Activated CD8-positive, alpha-beta memory T cell treated with anti-CD3 and anti-CD28 coated beads for 48 hours (primary cell): ENCODE measurements around the gene DCAF7.

Source experiments
- DNase-seq, 3 experiments: peaks; one replicate each; pipeline ENCODE4 v3.0.0-alpha.2; 2020; ENCODE audit warnings: low read depth in 2 of 3, low spot score in 2 of 3

DCAF7 gene

GRCh38 chr17:63543822-63544420 lies 6.4 kb upstream of the DCAF7 start:
- DNase-seq: no peak

GRCh38 chr17:63544467-63545301 lies 5.6 kb upstream of the DCAF7 start:
- DNase-seq: no peak

- no peak for DNase-seq
These were observed 3.8 kb upstream of the DCAF7 start for GRCh38 chr17:63546308-63547082.

- DNase-seq: no peak
These were observed 3.2 kb upstream of the DCAF7 start for GRCh38 chr17:63547083-63547523.

- peak in 1 of 3 experiments; percentile 10 for DNase-seq
These were observed 860 bp upstream of the DCAF7 start for GRCh38 chr17:63549289-63549945.

- DNase-seq: no peak
These were observed 751 bp downstream of the DCAF7 start for GRCh38 chr17:63550817-63551639.

GRCh38 chr17:63552211-63552610 lies 1.9 kb downstream of the DCAF7 start:
- no peak for DNase-seq

GRCh38 chr17:63555500-63556156 lies 5.4 kb downstream of the DCAF7 start:
- DNase-seq: no peak

GRCh38 chr17:63557416-63557815 lies 7.1 kb downstream of the DCAF7 start:
- DNase-seq: no peak

- no peak for DNase-seq
These were observed 8.2 kb downstream of the DCAF7 start for GRCh38 chr17:63558441-63558840.

- DNase-seq: no peak
These were observed 11.5 kb downstream of the DCAF7 start for GRCh38 chr17:63561819-63562218.

GRCh38 chr17:63563339-63563738 lies 13.1 kb downstream of the DCAF7 start:
- no peak for DNase-seq

GRCh38 chr17:63564562-63564961 lies 14.3 kb downstream of the DCAF7 start:
- no peak for DNase-seq

GRCh38 chr17:63567229-63567628 lies 17.0 kb downstream of the DCAF7 start:
- no peak for DNase-seq

- no peak for DNase-seq
These were observed 18.3 kb downstream of the DCAF7 start for GRCh38 chr17:63568563-63568962.

- DNase-seq: no peak
These were observed 21.5 kb downstream of the DCAF7 start for GRCh38 chr17:63571632-63572310.

GRCh38 chr17:63573634-63574033 lies 23.4 kb downstream of the DCAF7 start:
- DNase-seq: no peak

- DNase-seq: no peak
These were observed 27.9 kb downstream of the DCAF7 start for GRCh38 chr17:63578027-63578768.

GRCh38 chr17:63578769-63579111 lies 28.5 kb downstream of the DCAF7 start:
- DNase-seq: no peak
